GM12873 (cell line): Measurements from ENCODE around the gene CDADC1.

Source experiments
- CTCF ChIP-seq: IDR thresholded peaks from 2 replicates; pipeline ENCODE4 v1.5.1; 2012; ENCODE audit warnings: low read depth, mild to moderate bottlenecking, moderate library complexity, low read length, control low read depth; ENCODE audit not compliant: insufficient read depth; ENCODE audit errors: missing control alignments

Gene CDADC1

GRCh38 chr13:49241296-49241695 lies 6.4 kb upstream of the CDADC1 start:
- TF ChIP-seq CTCF: no peak

GRCh38 chr13:49245101-49245500 lies 2.6 kb upstream of the CDADC1 start:
- TF ChIP-seq CTCF: no peak

- TF ChIP-seq CTCF: no peak
Measured at GRCh38 chr13:49246850-49247642, 679 bp upstream of the CDADC1 start.

- TF ChIP-seq CTCF: no peak
Measured at GRCh38 chr13:49248622-49249002, 887 bp downstream of the CDADC1 start.

- no peak for TF ChIP-seq CTCF
Measured at GRCh38 chr13:49251326-49251725, 3.6 kb downstream of the CDADC1 start.

DNA sequence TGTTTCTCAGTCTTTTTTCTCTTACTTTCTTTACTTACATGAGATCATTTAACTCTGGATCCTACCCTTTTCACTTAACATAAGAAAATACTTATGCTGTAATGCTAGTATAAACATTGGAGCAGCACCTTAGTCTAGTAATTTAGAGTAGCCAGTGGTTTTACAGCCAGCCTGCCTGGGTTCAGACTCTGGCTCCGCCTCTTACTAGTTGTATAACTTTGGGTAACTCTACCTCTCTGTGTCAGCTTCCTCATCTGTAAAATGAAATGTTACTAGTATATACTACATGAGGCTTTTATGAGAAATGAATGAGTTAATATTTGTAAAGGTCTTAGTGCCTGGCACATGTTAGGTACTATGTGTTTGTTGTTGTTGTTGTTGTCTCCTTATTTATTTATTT lies 5.6 kb downstream of the CDADC1 start:
- TF ChIP-seq CTCF: no peak

GRCh38 chr13:49254007-49254406 lies 6.3 kb downstream of the CDADC1 start:
- TF ChIP-seq CTCF: no peak
